Fibroblast of skin of back (primary cell): ENCODE results near the gene ARMCX2. TPM values are rescaled to one million over a fixed set of nuclear protein-coding genes. Genes with fewer than 3 reads are reported as not detected.
"Not testable (repeated sequence)": the region's sequence is repeated elsewhere in the genome, so short reads cannot be mapped to it uniquely, and the experiment has no call there.

Source experiments
- DNase-seq: peaks from one replicate; pipeline ENCODE4 v3.0.0-alpha.2; 2013
- polyA plus RNA-seq, 2 experiments: library from polyadenylated mRNA; unstranded; fragments of 120-200 nt; gene quantifications; one replicate each; pipeline ENCODE4 v1.2.1, GENCODE V29; 2013; ENCODE audit not compliant: insufficient read length in 2 of 2

ARMCX2 gene
- 65.9 TPM for polyA plus RNA-seq (2013, experiment 1 of 2; ENCODE audit: insufficient read length)
- polyA plus RNA-seq (2013, experiment 2 of 2; ENCODE audit: insufficient read length) = 79.7 TPM

- peak; percentile 66 for DNase-seq
Measured at GRCh38 chrX:101659601-101660063, at the start of gene ARMCX2. Gene ARMCX2 (minus strand): TSS chrX:101659850. CDS start chrX:101657588, 2,262 bp downstream.

GRCh38 chrX:101709384-101709783 is 49.7 kb upstream of the ARMCX2 start:
- no peak for DNase-seq

GRCh38 chrX:101708163-101708562 is 48.5 kb upstream of the ARMCX2 start:
- no peak for DNase-seq

GRCh38 chrX:101693476-101693875 is 33.8 kb upstream of the ARMCX2 start:
- DNase-seq = no peak

- DNase-seq = no peak
Measured at GRCh38 chrX:101691835-101692234, 32.2 kb upstream of the ARMCX2 start.

DNA sequence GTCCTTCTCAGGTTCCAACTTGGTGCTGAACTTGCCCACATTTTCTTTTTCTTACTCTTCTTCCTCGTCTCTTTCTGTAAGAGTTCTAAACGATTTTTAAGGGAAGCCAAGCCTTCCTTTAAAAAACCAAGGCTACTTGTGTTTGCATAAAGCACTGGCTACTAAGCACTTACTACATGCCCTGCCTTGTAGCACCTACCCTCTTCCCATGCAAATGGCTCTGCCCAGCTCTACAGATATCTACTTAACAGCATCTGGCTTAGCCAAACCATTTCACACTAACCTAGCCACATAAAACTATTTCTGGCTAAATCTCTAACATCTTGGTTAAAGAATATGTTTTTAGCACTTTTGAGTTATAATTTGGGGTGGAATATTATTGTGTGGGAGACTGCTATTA is 26.9 kb upstream of the ARMCX2 start:
- DNase-seq = no peak

DNA sequence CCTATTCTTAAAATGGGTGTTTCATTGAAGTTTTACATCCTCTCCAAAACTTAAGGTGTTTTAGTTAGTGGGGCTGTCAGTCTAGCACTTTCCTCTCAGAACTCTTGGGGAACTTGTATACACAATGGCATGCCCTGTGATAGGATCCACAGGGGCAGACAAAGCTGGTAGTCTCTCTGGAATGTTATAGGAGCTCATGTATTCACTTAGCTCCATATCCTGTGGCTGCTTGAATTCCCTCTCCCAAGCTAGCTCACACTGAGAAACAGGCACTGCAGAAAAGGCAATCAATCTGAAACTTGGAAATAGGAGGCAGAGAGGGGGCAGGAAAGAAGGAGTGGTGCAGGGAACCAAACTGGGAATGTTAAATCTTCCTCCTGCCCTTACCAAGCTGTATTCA is 26.3 kb upstream of the ARMCX2 start:
- DNase-seq = peak; percentile 49

GRCh38 chrX:101682723-101683122 is 23.1 kb upstream of the ARMCX2 start:
- peak; percentile 77 for DNase-seq

DNA sequence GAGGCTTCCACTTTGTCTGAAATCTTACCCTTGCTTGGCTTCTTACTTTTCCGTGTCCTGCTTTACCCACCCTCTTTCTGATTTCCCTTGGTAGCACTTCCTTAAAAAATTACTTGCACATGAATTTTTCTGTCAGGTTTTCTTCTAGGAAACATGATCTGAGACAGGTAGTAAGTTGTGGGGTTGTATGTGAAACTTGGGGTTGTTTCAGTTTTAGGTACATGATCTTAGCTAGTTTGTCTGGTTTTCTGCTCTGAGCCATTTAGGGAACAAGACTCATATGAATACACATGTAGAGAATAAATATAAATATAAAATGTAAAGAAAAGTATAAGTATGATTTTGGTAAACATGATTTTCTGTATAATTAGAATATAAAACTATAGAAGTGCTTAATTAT is 17.4 kb upstream of the ARMCX2 start:
- no peak for DNase-seq

DNA sequence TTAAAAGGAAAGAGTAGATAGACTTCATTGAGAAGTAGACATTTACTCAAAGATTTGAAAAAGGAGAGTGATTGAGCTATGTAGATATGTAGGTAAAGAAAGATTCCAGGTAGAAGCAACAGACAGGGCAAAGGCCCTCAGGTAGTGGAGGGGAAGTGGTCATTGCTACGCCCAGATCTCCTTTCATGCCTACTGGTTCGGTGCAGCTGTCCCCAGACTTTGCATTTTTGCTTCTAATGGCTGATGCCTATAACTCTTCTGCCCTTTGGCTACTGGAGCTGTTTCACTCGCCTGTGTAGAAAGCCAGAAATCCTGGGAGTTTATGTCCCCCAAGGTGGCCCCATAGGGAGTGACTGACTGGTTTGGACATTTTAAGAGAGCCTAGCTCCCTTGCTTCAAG is 16.9 kb upstream of the ARMCX2 start:
- no peak for DNase-seq

DNA sequence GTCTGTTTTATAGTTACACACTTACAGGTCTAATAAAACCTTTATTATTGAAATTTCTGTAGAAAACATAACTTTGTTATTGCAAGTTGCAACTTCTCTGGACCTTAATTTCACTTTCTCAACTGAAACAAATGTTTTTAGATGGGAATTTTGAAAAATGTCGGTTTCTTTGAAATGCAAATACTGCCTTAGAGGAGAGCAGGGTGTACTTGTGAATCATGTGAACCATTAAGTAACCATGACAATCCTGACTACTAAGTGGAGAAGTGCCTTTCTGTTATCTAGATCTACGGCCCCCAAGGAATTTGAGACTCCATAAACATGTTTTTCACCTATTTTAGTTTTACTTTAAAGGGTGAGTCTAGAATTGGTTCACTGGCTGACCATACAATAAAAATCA is 8.5 kb upstream of the ARMCX2 start:
- DNase-seq = no peak

DNA sequence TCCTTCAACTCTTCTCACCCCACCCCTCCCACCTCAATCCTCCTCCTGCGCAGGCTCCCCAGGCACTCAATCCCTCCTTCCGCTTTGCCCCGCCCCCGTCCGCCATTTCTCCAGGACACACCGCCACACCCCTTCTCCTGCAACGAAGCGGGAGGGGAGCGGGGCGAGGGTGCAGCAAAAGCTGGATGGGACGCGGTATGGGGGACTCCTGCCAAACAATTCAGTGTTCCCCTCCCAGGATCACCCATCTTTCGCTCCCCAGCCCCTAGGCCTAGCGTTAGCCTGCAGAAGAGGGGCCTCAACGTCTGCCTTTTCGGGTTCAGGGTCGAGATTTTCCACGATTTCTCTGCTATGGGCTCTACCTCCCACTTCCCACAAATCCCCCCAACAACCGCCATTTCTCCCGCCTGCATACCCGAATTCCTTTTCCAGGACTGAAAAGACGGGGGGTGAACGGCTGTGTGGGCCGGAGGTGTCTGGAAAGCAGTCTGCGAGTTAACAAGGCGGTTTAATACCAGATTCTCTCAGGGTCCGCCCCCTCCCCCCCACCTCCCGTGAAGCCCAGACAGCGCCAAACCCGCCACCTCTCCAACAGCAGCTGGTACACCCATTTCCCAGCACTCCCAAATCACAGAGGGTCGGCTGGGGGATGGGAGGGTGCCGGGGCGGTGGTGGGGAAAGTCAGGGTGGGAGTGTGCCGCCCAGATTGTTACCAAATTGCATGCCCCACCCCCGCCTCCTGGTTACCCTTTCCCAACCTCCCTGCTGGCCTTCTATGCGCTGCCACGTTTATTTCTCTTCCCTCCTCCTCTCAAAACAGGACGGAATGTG is 774 bp downstream of the ARMCX2 start:
- peak; percentile 67 for DNase-seq

GRCh38 chrX:101657495-101657894 is 2.2 kb downstream of the ARMCX2 start:
- no peak for DNase-seq

- DNase-seq = no peak
Measured at GRCh38 chrX:101656817-101657216, 2.8 kb downstream of the ARMCX2 start.

GRCh38 chrX:101655534-101655933 is 4.1 kb downstream of the ARMCX2 start:
- no peak for DNase-seq

DNA sequence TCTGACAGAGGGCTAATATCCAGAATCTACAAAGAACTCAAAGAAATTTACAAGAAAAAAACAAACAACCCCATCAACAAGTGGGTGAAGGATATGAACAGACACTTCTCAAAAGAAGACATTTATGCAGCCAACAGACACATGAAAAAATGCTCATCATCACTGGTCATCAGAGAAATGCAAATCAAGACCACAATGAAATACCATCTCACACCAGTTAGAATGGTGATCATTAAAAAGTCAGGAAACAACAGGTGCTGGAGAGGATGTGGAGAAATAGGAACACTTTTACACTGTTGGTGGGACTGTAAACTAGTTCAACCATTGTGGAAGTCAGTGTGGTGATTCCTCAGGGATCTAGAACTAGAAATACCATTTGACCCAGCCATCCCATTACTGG is 11.9 kb downstream of the ARMCX2 start:
- DNase-seq = not testable (repeated sequence)

DNA sequence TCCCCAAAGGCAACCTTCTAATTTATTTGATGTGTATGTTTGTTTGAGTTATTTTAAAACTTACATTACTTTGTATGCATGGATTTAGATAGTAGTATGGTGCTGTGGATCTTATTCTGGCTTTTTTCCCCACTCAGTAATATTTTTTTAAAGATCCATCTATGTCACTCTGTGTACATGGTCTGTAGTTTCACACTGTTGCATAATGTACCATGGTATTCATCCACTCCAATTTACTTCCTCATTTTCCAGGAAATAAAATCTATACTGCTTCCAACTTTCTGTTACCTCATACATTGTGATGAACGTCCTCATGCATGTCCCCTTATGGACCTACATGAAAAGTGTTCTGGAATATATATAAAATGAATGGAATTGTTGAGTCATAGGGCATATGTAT is 17.6 kb downstream of the ARMCX2 start:
- DNase-seq = no peak

- no peak for DNase-seq
Measured at GRCh38 chrX:101639583-101639982, 20.1 kb downstream of the ARMCX2 start.

DNA sequence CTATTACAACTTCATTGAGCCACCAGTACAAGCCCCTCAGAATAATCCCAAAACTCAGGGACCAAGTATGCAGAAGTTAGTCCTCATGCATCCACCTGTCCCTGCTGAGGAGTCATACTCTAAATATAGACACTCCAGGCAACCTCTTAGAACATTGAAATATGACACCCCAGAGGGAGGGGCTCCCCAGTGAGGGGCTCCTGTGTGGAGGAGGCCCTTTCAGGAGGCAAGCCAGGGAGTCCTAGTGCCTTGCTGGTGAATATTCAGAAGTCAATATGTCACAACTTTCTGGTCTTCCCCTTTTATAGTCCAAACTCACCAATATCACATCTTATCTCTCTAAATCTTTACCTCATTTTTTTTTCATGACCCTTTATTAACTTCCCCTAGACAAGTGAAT is 40.3 kb downstream of the ARMCX2 start:
- DNase-seq = peak; percentile 5

DNA sequence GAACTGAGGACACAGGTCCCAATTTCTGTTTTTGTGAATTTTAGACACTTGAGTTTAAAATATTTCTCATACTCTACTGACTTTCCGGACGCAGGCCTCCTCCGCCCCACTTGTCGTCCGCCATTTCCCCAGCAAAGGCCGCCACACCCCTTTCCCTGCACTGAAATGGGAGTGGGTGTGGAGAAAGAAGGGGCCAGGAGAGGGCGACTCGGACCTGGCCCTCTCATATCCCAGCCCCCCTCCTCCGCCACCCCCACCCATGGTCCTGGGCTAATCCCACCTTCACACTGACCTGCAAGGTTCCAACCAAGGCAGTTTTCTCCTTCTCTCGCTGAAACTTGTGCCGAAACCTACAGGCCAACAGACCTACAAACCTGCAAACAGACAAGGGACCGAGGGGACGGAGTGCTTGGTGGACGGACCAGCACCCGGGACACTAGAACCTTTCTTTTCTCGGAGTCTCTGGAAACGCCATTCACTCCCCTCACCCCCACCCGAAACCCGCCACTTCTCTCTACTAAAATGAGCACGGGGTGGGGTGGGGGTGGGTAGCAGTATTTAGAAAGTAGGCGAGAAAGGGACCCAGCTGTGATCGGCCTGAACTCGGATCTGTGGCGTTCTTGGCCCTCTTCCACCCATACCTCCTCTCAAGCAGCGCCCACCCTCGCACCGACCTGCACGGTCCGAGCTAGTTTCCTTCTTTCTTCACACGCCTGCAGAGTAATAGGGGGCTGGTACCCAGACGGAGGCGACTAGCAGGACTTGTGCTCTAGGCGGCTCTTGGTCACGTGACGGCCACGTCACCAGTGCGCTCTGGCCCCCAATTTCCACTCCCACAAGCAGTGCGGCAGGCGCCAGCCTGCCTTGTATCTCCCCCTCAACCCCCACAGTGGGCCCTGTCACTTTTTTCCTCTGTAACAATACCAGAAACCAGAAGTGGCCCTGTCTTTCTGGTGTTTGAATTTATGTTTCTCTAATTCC is 42.1 kb downstream of the ARMCX2 start, which contains the start of gene ARMCX6:
ARMCX6 (minus strand) TSS at position 790 of the 981 bp plus-strand sequence. CDS start 1,380 bp downstream, outside the sequence.
- peak; percentile 78 for DNase-seq

- no peak for DNase-seq
Measured at GRCh38 chrX:101605728-101606127, 53.9 kb downstream of the ARMCX2 start.
